NCI-H82 treated with DMSO at 0.1 percent for 48 hours (cell line): ENCODE results near the gene CNTN4.

Experiments
- DNase-seq: peaks from one replicate; lab custom pipeline; 2025; ENCODE audit not compliant: unreplicated experiment; lab: John Stamatoyannopoulos, UW

CNTN4 gene

DNA sequence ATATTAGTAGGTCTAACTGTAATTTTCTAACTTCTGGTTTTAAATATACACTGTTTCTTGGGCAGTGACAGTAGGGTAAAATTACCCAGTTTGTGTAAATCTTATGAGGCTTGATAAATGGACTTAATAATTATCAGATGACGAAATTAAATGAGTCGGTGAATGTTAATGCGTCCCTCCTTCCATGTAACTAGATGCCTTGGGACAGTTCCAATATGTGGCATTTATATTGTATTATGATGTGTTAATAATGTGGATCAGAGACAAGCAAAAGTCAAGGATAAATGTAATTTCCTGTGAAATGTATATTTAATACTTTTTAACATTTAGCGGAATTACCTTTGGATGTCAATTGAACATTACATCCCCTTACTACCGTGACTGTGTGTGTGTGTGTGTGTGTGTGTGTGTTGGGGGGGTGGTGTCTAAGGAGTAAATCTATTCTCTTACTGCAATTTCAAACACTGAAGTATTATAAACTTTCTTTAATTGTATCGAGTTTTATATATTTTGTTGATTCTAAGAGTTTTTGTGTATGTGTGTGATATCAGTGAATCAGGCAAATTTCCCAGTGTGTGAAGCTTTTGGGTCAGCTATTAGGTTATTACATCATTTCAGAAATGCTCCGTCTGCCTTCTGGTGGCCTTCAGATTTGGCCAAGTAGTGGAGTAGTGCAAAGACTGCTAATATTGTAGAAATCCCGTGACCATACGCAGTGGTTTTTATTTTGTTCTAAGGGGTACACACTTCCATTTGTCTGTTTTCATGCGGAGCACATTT lies 50.1 kb downstream of the CNTN4 start:
- no peak for DNase-seq

DNA sequence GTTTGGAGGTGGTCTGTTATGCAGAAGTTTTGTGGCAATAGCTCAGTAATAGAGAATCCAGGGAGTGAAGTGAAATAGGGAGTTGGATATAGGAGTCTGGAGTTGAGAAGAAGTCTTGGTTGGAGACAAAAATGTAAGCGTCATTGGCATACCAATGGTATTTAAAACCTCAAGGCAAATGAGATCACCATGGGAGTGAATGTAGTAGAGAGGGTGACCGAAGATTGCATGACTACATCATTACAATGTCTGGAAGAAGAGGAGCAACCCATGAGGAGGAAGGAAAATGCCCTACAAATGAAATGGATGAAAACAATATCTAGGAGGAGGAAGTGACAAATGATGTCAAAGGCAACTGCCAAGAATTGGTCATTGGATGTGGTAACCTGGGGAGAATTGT lies 54.4 kb downstream of the CNTN4 start:
- no peak for DNase-seq

DNA sequence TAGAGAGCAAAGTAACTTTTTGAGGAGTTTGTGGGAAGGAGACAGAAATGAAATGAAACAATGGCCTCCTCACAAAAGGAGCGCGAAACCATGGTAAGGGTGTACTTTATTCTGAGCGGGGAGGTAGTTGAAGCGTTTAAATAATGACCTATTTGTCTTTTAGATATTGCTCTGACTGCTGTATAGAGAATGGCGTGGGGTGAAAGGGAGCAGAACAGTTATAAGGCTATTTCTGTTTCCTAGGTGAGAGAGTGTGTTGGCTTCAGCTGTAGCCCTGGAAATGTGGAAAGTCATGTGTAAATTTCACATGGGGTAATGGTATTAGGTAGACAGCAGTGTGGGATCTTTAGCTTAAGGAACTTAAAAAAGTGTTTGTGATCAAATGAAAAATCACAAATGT lies 54.9 kb downstream of the CNTN4 start:
- no peak for DNase-seq

DNA sequence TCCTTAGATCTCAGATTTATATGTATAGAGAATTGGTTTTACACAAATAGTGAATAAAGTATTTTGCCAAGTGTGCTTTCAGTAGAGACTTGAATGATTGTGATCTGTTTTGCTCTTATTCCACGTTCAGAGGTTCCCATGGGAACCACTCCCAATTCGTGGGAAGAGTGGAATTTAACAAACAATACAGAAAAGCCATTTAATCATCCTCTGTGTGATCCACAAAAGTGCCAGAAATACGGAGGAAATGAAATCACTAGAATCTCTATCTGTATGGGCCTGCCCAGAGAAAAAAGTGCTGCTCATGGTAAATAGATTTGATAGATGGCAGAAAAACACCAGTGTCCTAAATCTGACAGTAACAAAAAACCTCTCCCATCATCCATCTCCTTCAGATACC lies 56.0 kb downstream of the CNTN4 start:
- no peak for DNase-seq

DNA sequence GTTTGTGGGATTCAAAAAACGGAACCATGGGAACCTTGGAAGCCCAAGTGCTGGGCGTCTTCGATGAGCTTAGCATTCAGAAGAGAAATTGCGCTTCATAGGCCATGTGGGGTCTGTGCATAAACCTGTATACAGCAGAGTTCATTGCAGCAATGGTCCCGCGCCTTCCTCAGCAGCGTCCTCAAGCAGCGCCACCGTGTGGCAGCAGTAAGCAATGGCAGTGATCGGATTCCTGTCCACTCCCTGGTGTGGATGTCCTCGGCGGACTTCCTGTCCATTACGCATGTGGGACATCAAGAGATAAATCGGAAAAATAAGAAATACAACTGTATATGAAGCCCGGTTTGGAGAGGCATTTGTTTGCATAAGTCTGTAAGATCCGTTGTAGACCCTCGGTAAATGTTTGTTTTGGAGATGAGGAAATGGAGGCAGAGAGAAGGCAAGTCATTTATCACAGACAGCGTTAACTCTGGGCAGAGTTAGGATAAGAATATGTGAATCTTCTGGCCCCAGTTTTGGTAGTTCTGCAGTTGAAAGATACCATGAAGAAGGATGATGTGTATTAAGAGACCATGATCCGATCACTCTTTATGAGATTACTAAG lies 57.7 kb downstream of the CNTN4 start:
- peak; percentile 50 for DNase-seq

DNA sequence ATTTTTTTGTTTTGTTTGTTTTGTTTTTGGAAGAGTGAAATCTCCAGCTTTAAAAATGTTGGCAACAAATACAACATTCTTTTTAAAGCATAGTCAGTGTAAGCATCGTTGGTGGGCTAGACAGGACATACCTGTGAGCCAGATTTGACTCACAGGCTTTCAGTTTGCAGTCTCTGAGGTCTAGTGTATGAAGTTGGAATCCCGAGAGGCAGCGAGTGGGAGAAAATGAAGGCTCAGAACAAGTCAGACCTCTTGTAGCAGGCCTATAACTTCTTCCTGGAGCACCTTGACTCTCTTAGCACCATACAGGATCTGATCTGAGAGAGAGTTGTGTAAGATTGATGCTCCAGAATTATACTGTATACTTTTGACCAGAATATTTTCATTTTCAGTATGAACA lies 60.2 kb downstream of the CNTN4 start:
- DNase-seq = no peak

DNA sequence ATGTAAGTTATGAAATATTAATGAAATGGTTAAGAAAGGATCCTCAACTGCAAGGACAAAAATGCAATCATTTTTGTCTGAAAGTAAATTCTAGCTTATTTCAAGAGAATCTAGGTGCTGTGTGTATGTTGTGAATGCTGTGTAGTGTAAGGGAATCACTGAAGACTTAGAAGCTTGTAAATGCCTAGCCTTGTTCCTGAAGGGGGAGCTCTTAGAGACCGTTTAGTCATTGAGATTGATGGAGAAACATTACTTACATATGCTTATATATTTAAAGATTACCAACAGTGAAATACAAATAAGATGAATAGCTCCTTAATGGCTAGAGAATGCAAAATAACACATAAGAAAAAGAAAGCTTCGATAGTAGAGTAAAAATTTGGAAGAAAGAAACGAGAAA lies 67.9 kb downstream of the CNTN4 start:
- DNase-seq = peak; percentile 2

DNA sequence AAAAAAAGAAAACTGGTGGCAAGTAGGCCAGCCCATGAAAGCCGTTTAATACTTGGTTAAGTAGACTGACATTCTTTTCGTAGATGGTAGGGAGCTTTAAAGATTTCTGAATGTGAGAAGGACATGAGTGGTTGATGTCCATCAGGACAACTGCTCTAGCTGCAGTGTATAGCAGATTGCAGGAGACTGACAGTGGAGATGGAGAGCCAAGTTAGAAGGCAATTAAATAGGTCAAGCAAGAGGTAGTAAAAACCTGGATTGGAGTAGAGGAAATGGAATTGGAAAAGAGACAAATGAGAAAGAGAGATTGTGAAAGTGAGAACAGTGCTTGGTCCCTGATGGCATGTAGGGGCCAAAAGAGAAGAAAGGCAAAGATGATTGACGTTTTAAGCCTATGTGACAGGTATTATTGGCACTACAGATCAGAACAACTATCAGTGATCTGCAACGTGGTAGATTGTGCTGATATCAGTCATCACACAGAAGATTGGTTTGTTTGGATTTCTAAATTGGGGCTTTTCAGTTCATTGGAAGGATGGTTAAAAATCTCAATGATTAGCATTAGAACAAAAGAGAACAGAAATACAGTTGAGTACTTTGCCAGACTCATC lies 74.0 kb downstream of the CNTN4 start:
- no peak for DNase-seq

DNA sequence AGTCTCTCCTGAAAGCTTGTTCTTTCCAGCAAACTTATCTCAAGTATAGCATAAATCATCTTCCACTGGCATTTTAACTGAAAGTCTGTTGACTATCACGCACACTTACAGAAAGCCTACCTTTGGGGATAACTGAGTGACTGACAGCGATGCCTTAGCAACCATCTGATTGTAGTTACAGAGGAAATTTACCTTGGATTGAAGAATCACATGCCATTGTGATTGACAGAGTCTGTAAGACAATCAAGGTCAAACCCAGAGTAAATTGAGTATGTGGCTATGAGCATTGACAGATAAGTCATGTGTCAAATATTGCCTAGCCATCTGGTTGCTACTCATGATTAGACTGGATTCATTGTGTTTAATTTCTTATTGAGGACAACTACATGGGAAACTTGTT lies 82.0 kb downstream of the CNTN4 start:
- DNase-seq = no peak

DNA sequence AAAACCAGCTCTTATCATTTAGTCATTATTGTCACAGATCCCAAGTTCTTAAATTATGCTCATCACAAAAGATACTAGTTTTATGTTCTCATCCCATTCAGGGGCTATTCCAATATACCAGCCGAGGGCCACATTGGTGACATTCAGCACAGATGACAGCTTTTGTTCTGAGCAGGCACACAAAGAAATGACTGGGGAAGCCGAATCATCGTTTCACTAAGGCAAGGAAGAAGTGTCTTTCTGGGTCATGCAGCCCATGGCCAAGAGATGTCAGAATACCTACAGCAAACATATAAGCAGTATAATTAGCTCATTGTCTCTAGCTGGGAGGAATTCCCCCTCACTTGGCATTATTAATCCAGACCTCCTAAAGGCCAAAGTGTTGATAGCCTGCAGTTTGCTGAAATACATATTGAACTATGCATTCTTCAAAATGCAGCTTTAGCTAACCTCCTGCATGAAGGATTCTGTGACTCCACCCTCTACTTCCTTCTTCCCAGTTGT lies 100.2 kb downstream of the CNTN4 start:
- no peak for DNase-seq

DNA sequence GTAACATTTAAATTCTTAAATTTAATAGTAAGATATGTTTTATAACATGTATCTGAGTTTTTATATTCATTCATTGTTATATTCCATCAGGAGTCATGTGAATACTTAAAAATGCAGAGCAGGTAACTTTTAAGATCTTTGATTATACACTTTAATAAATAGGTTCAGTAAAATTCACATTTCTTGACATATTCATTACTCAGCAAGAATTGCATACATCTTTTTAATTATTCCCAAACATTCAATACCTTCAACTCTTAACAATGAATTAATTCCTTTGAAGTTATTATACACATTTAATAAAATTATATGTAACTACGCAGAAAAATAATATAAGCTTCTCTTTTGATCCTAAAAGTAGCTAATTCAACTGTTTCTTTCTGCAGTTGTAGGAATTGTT lies 105.4 kb downstream of the CNTN4 start:
- no peak for DNase-seq

DNA sequence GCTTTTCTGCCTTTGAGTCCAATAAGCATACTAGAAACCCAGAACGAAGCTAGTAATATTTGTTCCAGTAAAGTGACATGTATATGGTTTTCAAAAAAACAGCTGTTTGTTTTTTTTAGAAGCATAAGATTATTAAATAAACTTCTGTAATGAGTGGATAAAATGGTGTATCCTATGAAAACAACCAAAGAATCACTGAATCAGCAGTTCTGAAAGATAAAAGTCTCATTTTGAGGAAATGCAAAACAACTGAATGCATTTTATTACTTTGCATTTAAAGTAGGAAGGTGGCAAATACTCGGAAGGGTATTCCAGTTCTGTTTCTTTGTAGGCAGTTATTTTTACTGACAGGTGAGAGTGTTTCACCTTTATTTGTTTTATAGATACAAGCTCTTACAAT lies 107.0 kb downstream of the CNTN4 start:
- DNase-seq = no peak

DNA sequence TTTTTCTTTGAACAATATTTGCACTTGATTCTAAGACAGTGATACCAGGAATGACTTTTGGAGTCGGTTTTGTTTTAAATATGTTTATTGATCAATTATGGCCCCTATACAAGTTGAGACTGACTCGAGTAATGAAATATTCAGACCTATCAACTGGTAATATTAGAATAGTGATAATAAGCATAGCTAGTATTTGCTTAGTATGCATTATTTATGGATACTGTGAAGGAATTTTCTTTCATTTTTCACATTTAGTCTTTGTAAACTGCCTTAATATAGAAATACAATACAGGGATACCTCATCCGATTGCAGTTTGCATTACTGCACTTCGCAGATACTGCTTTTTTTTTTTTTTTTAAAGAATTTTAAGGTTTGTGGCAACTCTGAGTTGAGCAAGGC lies 107.9 kb downstream of the CNTN4 start:
- DNase-seq = no peak

DNA sequence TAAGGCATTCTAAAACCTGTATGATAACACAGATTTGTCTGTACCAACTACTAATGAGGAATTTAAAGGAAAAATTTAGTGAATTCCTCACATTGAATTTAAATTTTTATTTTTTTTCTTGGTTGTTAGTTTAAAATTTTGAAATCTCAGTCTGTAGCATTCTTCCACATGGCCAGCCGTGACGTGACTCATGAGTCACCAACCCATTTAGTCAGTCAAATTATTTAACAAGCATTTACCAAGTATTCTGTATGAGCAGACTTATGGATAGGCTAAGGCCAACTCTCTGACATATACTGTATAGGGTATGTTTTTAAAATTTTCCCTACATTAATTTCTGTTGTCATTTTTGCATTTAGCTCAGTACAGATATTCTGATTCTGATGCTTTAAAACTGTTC lies 112.9 kb downstream of the CNTN4 start:
- no peak for DNase-seq

DNA sequence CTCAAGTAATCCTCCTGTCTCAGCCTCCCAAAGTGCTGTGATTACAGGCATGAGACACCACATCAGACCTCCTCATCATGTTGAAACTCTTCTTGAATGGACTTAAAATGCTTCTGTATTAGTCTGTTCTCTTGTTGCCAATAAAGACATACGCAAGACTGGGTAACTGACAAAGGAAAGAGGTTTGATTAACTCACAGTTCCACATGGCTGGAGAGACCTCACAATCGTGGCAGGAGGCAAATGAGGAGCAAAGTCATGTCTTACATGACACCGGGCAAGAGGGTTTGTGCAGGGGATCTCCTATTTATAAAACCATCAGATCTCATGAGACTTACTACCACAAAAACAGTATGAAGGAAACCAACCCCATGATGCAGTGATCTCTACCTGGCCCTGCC lies 113.5 kb downstream of the CNTN4 start:
- DNase-seq = no peak

DNA sequence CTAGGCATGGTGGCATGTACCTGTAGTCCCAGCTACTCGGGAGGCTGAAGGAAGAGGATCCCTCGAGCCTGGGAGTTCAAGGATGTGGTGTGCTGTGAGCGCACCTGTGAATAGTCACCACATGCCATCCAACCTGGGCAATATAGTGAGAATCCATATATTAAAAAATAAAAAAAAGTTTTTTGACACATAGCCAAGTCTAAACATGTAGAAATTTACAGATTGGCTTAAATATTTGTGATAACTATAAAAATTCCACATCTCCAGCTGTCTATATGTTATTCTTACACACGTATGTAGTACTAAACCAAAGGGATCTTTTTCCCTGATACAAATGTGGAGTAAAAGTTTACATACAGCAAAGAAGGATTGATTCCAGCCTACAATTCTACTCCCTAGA lies 119.7 kb downstream of the CNTN4 start:
- no peak for DNase-seq

DNA sequence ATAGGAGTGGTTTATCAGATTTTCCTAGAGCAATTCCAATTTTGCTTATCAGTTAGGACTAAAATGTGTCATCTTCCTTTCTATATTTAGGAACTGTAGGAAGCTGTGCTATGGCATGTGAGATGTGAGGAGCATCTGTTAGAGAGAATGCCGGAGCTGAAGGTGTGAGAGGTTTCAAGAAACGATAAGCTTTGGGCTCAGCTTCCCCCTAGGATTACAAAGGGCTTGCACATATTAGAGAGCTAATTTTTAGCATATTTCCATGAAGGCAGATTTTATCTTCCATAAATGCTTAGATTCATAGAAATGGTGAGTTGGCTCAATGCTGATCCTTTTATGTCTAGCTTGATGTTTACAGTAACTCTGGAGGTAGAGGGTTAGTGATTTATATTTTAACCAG lies 120.2 kb downstream of the CNTN4 start:
- DNase-seq = no peak

DNA sequence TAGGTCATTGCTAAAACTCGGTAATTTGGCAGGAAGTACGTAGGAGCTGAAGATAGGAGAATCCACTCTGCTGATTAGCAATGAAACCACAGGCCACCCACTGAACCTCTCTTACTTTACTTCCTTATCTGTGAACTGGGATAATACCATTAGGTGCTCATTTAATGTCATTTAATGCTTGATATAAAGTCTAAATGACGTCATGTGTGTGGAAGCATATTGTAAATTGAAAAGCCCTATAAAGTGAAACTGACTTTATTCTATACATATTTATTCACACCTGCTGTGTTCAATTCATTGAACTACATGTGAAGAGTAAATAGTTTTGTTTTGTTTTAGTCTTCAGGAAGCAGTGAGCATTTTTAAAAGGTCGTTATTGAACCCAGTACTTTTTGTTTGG lies 137.5 kb downstream of the CNTN4 start:
- DNase-seq = no peak

DNA sequence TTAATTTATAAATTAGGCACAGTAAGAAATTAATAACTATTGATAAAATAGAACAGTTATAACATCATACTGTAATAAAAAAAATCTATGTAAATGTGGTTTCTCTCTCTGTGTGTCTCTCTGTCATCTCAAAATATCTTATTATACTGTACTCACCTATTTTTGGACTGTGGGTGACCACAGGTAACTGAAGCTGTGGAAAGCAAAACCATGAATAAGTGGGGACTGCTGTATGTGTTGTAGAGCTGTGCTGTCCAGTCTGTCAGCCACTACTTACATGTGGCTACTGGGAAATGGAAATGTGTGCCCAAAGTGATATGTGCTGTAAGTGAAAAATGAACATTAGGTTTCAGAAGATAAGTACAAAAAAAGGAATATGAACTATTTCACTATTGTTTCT lies 145.5 kb downstream of the CNTN4 start:
- DNase-seq = no peak

DNA sequence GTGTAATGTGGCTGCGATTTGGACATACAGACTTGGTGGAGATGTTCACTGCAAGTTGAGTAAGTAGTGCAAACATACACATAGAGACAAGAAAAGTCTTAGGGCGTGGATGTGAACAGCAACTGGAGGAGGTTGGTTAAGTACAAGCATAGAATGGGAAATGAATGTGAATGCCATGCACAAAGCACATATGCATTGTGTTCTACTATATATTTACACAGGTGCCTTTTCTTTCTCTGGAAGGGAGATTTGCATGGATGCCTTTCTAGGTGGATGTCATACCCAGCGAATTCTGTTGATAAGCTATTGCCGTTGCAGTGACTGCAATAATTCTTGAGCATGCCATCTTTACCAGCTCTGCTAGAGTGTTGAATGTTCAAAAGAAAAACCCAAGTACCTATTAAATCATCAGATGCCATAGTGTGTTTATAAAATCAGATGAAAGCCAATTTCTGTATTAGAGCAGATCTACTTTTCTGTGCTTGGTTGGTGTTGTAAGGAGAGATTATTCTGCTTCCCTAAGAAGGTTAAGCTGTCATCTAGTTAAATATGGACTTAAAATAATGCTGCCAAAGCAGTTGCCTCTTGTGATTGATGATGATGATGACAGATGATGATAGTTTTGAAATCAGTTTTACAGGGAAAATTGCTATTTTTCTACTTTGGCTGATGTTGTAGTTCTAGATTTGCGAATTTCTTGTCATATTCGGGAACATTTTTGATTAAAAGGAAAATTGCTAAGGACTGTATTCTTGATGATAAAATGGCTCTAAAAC lies 148.4 kb downstream of the CNTN4 start:
- DNase-seq = peak; percentile 57

DNA sequence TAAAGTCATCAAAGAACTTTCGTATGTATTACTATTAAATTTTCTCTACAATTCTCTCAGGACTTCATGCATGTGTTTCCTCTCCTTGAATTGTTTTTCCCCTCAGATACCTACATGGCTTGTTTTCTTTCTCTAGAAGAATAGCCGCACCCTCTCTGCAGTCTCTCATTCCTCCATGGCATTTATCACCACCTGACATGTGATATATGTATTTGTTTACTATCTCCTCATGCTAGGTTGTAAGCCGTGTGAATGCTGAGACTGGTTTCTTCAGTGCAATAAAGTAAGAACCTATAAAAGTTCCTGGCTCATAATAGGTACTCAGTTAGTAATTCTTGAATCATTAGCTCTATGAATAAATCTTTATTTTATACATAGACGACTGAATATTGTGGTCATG lies 149.2 kb downstream of the CNTN4 start:
- DNase-seq = no peak

DNA sequence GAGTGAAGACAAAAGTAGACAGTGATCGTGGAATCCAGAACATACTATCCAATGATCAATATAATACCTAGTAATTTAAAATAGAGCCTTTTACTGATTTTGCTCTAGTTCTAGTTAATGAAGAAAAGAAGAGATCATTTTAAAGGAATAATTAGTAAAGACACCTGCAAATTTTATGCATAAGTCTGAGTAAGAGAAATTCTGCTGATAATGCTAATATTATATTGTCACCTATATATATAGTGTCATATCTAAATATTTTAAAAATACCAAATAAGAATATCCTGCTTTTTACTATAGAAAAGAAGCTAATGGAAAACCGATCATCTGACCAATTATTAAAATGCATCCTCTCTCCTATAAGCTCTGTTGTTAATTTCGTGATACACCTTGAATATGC lies 152.1 kb downstream of the CNTN4 start:
- DNase-seq = no peak
